ENCODE results near the gene SCARB1.

The SCARB1 gene

DNA sequence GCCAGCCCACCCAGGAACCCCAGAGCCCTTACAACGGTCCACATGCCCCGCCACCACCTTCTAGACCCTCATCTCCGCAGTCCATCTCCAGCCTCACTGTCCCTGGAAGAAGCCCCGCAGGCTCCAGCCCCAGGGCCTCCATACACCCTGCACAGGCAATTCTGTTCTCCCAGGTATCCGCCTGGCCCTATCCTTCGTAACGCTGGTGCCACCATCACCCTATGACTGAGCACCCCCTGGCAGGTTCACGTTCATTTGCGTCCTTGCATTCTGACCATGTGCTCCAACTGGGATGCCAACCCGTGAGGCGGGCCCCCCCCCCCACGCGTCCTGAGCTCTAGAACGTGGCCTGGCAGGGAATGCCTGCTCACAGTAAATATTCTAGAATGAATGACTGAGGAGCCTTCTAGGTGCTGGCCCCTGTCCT lies 675 bp upstream of the SCARB1 start:
- no peak for DNase-seq (ENCODE audit: low read depth)

DNA sequence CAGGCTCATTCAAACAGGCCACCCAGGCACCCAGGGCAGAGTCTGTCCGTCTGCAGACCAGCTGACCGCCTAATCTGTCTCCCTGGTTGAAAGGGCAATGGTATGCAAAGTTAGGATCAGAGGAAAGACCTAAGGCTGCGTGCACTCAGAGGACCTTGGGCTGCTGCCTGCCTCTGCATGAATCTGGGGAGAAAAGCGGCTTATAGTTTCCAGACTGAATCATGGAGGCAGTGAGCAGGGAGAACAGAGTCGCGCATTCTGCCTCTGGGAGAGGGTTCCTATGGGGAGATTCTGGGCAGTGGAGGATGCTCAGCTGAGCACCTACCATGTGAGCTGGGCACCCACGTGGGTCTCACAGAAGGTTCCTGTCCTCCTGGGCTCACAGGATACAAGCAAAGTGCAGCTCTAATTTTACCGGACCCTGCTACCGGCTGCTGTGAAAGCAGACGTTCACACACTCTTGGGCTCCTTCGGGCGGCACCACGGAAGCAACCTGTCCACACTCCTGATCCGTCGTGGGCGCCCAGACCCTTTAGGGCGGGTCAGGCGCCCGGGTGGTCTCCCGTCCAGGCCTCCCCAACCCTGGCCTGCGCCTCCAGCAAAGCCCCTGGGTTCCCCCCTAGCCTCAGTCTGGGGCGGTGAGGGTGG lies 772 bp downstream of the SCARB1 start:
- no peak for DNase-seq (ENCODE audit: low read depth)

- no peak for DNase-seq (ENCODE audit: low read depth)
Measured at GRCh38 chr12:124861898-124862676, 1.6 kb downstream of the SCARB1 start.

- DNase-seq (ENCODE audit: low read depth) = no peak
Measured at GRCh38 chr12:124861492-124861891, 2.2 kb downstream of the SCARB1 start.

GRCh38 chr12:124857921-124858461 lies 5.7 kb downstream of the SCARB1 start:
- no peak for DNase-seq (ENCODE audit: low read depth)

GRCh38 chr12:124856842-124857178 lies 6.9 kb downstream of the SCARB1 start:
- no peak for DNase-seq (ENCODE audit: low read depth)

GRCh38 chr12:124856132-124856841 lies 7.4 kb downstream of the SCARB1 start:
- DNase-seq (ENCODE audit: low read depth) = no peak

DNA sequence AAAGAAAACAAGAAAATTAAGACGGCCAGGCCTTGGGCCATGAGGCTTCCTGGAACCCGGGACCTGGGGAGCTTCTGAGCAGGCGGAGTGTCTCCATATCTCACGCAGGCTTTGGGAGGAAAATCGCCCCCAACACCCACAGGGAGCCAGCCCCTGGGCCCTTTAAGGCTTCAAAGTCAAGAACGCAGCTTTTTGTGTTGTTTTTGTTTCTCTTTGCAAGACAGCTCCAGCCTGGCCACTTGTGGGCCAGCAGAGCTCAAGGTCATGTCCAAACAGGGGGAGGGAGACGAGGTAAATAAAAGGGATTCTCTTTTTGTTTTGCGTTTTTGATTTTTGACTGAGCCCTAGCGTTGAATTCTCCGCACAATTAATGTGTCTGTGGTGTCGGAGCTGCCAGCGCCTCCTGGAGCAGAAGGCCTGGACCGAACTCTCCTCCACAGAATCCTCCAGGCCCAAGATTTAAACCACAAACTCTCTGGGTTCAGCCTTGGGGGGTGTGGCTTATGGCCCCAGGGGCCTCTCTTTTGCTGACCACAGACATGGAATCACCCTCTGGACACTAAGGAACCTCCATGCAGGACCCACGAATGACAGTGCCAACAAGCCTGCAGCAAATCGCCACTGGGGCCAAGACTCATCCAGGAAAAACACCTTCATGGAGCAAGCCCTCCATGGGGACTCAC lies 8.2 kb downstream of the SCARB1 start:
- no peak for DNase-seq (ENCODE audit: low read depth)

DNA sequence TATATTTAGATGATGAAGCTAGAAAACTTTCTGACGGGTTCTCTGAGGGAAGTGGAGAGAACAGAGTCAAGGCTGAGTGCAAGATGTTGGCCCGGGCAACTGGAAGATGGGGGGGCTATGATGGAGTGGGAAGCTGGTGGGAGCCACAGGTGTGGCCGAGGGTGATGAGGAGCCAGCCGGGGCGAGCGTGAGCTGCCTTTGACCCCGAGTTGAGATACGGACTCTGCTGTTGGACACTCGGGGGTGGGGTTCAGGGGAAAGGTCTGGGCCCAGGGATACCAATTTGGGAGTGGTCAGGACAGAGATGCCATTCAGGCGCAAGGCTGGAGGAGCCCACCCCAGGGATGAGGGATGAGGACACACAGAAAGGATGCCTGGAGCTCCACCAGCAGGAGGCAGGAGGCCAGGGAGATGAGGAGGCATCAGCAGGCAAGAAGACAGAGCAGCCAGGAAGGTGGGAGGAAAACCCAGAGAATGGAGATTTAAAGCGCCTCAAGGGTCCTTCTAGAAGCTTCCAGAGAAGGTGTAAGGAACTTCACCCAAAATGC lies 9.0 kb downstream of the SCARB1 start:
- no peak for DNase-seq (ENCODE audit: low read depth)

DNA sequence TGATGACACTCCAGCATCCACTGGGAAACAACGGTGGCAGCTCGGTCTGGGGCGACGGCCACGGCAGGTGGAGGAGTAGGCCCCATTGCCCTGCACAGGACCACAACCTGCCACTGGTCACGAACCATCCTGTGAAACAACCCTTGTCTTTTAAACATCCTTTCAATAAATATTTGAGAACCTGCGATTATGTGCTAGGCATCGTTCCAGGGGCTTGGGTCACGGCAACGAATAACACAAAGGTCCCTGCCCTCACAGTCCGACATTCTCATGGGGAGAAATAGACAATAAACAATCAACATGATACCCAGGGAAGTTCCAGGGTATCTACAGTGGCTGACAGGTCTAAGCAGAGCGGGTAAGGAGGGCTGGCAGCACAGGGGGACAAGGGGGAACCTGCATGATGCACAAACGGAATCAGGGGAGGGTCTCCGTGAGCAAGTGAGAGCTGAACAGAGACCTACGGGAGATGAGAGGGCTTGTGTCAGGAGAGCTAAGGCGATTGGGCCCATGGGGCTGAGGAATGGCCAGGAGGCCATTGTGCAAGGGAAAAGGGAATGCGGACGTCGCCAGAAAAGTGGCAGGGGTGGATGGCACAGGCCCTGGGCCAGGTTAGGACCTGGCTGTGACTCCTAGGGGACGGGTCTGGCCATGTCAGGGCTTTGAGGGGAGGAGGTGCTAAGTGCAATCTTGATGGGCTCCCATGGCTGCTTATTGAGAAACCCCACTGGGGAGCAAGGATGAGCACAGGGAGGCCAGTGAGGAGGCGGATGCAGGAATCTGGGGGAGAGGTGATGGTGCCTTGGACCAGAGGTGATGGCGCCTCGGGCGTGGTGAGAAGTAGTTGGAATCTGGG lies 9.7 kb downstream of the SCARB1 start:
- DNase-seq (ENCODE audit: low read depth) = no peak

DNA sequence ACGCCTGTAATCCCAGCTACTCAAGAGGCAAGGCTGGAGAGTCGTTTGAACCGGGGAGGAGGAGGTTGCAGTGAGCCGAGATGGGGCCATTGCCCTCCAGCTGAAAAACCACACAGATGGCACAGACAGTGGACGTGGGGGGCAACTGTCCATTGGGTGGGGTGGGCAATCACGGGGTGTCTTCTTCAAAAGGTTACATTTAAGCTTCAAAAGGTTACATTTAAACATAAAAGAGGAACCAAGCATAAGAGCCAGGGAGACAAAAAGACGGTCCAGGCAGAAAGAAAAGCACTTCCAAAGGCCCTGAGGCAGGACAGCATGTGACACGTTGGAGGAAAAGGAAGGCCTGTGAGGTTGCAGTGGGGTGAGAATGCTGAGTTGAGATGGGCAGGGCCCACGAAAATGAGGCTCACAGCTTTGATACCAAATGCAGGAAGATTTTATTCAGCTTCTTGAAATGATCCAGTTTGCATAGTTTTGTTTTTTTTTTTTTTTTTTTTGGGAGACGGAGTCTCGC lies 10.7 kb downstream of the SCARB1 start:
- DNase-seq (ENCODE audit: low read depth) = no peak

DNA sequence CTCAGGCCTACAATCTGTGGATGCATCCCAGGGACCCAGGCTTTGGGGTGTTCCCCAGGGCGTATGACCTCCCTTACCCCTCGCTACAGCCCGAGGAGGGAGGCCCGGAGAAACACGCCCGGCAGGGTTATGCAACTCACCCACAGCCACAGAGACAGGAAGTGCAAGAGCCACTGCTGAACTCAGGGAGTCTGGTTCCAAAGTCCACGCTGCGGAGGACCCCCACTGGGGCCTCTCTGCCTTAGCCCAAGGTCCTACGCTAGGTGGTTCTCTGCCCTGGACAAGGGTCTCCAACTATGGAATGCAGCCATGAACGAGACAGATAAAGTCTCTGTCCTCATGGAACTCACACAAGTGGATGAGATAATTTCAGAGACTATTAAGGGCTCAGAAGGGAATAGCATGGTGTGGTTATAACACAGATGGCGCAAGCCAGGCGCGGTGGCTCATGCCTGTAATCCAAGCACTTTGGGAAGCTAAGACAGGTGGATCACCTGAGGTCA lies 11.3 kb downstream of the SCARB1 start:
- no peak for DNase-seq (ENCODE audit: low read depth)

GRCh38 chr12:124851342-124851741 lies 12.3 kb downstream of the SCARB1 start:
- no peak for DNase-seq (ENCODE audit: low read depth)

DNA sequence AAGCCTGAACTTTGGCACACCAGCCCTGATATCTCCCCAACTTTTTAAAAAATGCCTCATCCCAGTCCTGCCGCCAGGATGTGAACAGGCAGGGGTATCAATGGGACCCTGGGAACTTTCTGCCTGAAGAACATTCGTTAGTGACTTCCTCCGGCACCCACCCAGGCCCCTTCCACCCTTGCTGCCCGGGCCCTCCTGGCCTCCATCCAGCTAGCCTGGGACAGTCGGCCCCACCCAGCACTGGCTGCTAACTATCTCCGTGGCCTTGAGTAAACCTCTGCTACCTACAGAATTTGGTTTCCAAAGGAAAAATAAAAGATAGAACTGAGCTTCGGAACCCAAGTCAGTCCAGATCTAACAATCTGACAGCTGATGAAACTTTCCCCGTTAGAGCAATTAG lies 14.3 kb downstream of the SCARB1 start:
- DNase-seq (ENCODE audit: low read depth) = no peak

GRCh38 chr12:124848621-124849380 lies 14.9 kb downstream of the SCARB1 start:
- no peak for DNase-seq (ENCODE audit: low read depth)

DNA sequence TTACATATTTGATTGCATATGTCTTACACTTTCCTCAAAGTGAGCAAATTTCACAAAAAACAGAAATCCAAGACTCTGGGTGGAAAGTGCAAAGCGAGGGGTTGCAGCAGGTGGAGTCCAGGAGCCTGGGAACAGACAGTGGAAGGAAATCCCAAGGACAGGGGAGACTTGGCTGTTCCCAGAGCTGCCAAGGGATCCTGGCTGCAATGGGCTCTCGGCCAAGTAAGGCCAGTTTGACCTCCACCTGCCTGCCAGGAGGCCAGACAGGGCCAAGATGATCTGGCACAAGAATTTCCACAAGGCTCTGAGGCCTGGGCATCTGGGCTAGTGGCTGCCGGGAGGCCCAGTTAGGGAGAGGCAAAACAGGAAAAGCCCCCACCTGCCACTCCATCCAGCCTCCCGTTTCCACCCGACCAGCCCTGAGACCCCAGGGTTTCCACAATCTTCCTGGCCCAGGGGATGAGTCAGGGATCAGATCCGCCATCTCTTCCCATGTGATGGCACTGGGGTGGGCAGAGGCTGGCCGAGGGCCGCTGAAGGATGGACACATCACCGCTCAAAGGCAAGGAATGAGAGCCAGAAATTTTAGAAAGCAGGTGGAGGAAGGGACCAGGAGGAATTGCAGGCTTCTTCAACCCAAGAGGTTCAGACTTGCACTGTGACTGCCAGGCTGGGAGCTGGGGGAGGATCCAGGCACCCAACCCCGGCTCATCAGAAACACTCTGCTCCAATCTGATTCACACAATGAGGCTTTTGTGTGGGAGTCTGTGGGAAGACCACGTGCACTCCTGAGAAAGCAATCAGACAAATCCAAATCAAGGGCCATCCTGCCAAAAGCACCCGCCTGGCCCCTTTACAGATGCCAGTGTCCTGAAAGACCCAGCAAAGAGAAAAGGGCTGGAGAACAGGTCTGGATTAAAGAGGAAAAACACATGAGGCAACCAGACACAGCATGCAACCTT lies 16.3 kb downstream of the SCARB1 start:
- no peak for DNase-seq (ENCODE audit: low read depth)

- DNase-seq (ENCODE audit: low read depth) = no peak
Measured at GRCh38 chr12:124844411-124845397, 19.0 kb downstream of the SCARB1 start.
